Neuronal stem cell (in vitro differentiated cells): ENCODE measurements around the gene C16orf78.

ENCODE experiments used
- DNase-seq: peaks from one replicate; pipeline ENCODE4 v3.0.0-alpha.2; 2013; ENCODE audit warnings: low spot score
- H2AFZ ChIP-seq: one replicate; pipeline ENCODE4 v1.6.1; 2013; ENCODE audit warnings: mild to moderate bottlenecking, low read length, inconsistent platforms
- H2AK5ac ChIP-seq: 2 replicates; pipeline ENCODE4 v1.6.1; 2013; ENCODE audit warnings: low read depth, mild to moderate bottlenecking, inconsistent platforms, low read length, moderate library complexity, mixed read lengths
- H2BK120ac ChIP-seq: 2 replicates; pipeline ENCODE4 v1.6.1; 2013; ENCODE audit warnings: low read depth, mild to moderate bottlenecking, inconsistent platforms, low read length, moderate library complexity, mixed read lengths
- H2BK12ac ChIP-seq: one replicate; pipeline ENCODE4 v1.6.1; 2013; ENCODE audit warnings: low read length, inconsistent platforms
- H2BK15ac ChIP-seq: 2 replicates; pipeline ENCODE4 v1.6.1; 2013; ENCODE audit warnings: mild to moderate bottlenecking, low read length, inconsistent platforms, mixed read lengths
- H2BK5ac ChIP-seq: one replicate; pipeline ENCODE4 v1.6.1; 2013; ENCODE audit warnings: inconsistent platforms, mild to moderate bottlenecking, low read length, moderate library complexity
- H3K14ac ChIP-seq: one replicate; pipeline ENCODE4 v1.6.1; 2013; ENCODE audit warnings: low read length, inconsistent platforms
- H3K18ac ChIP-seq: 2 replicates; pipeline ENCODE4 v1.6.1; 2013; ENCODE audit warnings: low read length, inconsistent platforms
- H3K23ac ChIP-seq: 2 replicates; pipeline ENCODE4 v1.6.1; 2013; ENCODE audit warnings: low read depth, mild to moderate bottlenecking, mixed read lengths, low read length, inconsistent platforms; ENCODE audit not compliant: poor library complexity
- H3K27ac ChIP-seq: replicated peaks from 3 replicates; pipeline ENCODE4 v1.5.1; 2013; ENCODE audit warnings: low read length, inconsistent platforms
- H3K27me3 ChIP-seq, 3 experiments: 2 replicates each; pipeline ENCODE4 v1.6.1; 2013; ENCODE audit warnings: low read length in 3 of 3, mild to moderate bottlenecking in 2 of 3, inconsistent platforms in 1 of 3, low read depth in 1 of 3, mixed read lengths in 1 of 3, moderate library complexity in 1 of 3; ENCODE audit not compliant: control insufficient read depth in 3 of 3, insufficient read depth in 3 of 3
- H3K36me3 ChIP-seq, 2 donors: replicated peaks in 1 of 2; 2 replicates each; pipeline ENCODE4 v1.6.1; 2013; ENCODE audit warnings: low read length in 2 of 2; ENCODE audit not compliant: control insufficient read depth in 2 of 2, insufficient read depth in 2 of 2
- H3K4ac ChIP-seq: 2 replicates; pipeline ENCODE4 v1.6.1; 2013; ENCODE audit warnings: inconsistent platforms, mild to moderate bottlenecking, low read length, moderate library complexity
- H3K4me1 ChIP-seq, 2 donors: 1 replicate in 1 of 2; 2 replicates in 1 of 2; pipeline ENCODE4 v1.6.1; 2013; ENCODE audit warnings: low read length in 2 of 2, low read depth in 1 of 2; ENCODE audit not compliant: control insufficient read depth in 2 of 2, insufficient read depth in 1 of 2
- H3K4me2 ChIP-seq: one replicate; pipeline ENCODE4 v1.6.1; 2013; ENCODE audit warnings: mild to moderate bottlenecking, low read length, inconsistent platforms; ENCODE audit not compliant: insufficient read depth, poor library complexity, severe bottlenecking
- H3K4me3 ChIP-seq, 2 donors: 2 replicates each; pipeline ENCODE4 v1.5.1; 2013; ENCODE audit warnings: low read length in 2 of 2, mild to moderate bottlenecking in 2 of 2, inconsistent platforms in 1 of 2, moderate library complexity in 1 of 2
- H3K79me1 ChIP-seq: one replicate; pipeline ENCODE4 v1.6.1; 2013; ENCODE audit warnings: low read depth, mild to moderate bottlenecking, inconsistent platforms, low read length, moderate library complexity
- H3K9ac ChIP-seq: one replicate; pipeline ENCODE4 v1.6.1; 2013; ENCODE audit warnings: mild to moderate bottlenecking, low read depth, low read length, inconsistent platforms; ENCODE audit not compliant: poor library complexity
- H3K9me3 ChIP-seq, 2 donors: replicated peaks in 1 of 2; 2 replicates each; pipeline versions ENCODE3 to v1.6.1; 2013; ENCODE audit warnings: low read length in 2 of 2, mild to moderate bottlenecking in 2 of 2, inconsistent platforms in 1 of 2, low read depth in 1 of 2, mixed read lengths in 1 of 2, moderate library complexity in 1 of 2; ENCODE audit not compliant: control insufficient read depth in 2 of 2, insufficient read depth in 1 of 2
- H4K8ac ChIP-seq: one replicate; pipeline ENCODE4 v1.6.1; 2013; ENCODE audit warnings: low read depth, mild to moderate bottlenecking, inconsistent platforms, low read length, moderate library complexity
- H4K91ac ChIP-seq: one replicate; pipeline ENCODE4 v1.6.1; 2013; ENCODE audit warnings: low read length, low read depth, mild to moderate bottlenecking, inconsistent platforms; ENCODE audit not compliant: poor library complexity
- WGBS, 2 donors: extraction: QIAGEN DNeasy Blood & Tissue Kit; methylation state at CpG; one replicate each; pipeline ENCODE4 v1.1.7; 2013; ENCODE audit warnings: missing lambda C conversion rate in 2 of 2, mixed read lengths in 1 of 2; ENCODE audit not compliant: insufficient read length in 2 of 2, insufficient replicate concordance in 1 of 2; ENCODE audit errors: extremely low coverage in 2 of 2; 5-methylcytosine and 5-hydroxymethylcytosine counted together

The C16orf78 gene

GRCh38 chr16:49349446-49350168, 24.0 kb upstream of the C16orf78 start:
- no peak overlapping the region for H2BK15ac ChIP-seq
- no CpG with 5 or more reads among the region's 20 CpGs for WGBS, 2 donors
- H4K91ac ChIP-seq, result no peak overlapping the region
- H3K36me3 ChIP-seq, result no peaks in the 10 kb centered on the region
- H3K9ac ChIP-seq, result peak overlapping the region; percentile 21
- no peak overlapping the region for H2AK5ac ChIP-seq
- H2BK120ac ChIP-seq, result no peak overlapping the region
- no peak for DNase-seq
- H3K79me1 ChIP-seq, result peaks cover 2% of the 10 kb centered on the region
- no peak overlapping the region for H3K27ac ChIP-seq
- H2BK5ac ChIP-seq, result no peak overlapping the region
- H3K4me3 ChIP-seq, result no peak overlapping the region
- H3K27me3 ChIP-seq, result peaks cover 0 to 8% (median 2%) of the 10 kb centered on the region in 3 experiments
- no peak overlapping the region for H3K18ac ChIP-seq
- no peak overlapping the region for H3K14ac ChIP-seq
- H3K4ac ChIP-seq, result no peak overlapping the region
- H2BK12ac ChIP-seq, result no peak overlapping the region
- H3K4me1 ChIP-seq, result no peaks in the 10 kb centered on the region
- no peak overlapping the region for H2AFZ ChIP-seq
- no peak overlapping the region for H4K8ac ChIP-seq
- no peak overlapping the region for H3K23ac ChIP-seq
- no peak overlapping the region for H3K4me2 ChIP-seq
- H3K9me3 ChIP-seq, result no peaks in the 10 kb centered on the region

DNA sequence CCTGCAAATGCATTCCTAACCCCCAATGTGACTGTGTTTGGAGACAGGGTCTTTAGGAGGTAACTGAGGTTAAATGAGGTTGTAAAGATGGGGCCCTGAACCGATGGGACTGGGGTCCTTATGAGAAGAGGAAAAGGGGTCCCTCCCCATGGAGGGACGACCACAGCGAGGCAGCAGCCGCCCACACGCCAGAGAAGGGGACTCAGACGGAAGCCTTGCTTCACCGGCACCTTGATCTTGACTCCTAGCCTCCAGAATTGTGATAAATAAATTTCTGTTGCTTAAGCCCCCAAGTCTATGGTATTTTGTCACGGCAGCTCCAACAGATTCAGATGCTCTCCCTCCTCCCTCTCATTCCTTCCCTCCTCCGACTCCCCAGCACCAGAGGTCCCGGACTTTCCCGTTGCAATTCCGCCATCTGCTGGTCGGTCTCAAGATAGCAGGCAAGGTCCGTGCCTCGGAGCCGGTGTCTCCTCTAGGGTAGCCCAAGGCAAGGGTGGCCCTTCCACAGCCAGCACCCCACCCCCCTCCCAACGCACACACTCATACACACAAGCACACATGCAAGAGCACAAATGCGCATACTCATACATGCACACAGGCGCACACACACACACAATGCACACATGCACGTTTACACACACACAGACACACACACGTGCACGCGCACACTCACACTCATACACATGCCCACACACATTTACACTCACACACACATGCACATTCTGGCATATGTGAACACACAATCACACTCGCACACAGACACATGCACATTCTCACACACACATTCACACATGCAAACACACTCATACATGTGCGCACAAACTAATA, 23.1 kb upstream of the C16orf78 start:
- Histone ChIP-seq H3K9ac (no peak overlapping the region), H2AK5ac (no peak overlapping the region)
- 100% methylated on average over 1 of the region's 25 CpGs; no CpG with 5 or more reads in 1 of the 2 donors for WGBS, 2 donors

DNA sequence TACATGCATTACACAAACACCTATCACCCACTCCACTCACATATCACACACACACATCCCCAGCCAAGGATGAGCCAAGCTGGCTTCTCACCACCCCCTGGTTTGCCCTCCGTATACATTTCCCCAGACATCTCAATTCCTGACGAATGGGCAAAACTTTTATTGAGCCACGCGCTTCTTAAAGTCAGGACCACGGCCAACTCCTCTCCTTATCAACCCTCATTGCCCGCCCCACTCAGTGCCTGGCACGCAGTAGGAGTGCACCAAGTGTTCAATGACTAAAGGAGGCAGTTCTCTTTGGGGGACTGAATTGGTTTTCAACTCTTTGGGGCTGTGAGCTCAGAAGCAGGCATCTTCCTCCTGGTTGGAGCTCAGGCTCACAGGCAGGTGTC, 22.5 kb upstream of the C16orf78 start:
- Histone ChIP-seq H4K8ac (no peak overlapping the region), H2AFZ (no peak overlapping the region), H3K4me2 (no peak overlapping the region), H2BK120ac (no peak overlapping the region), H4K91ac (no peak overlapping the region), H2AK5ac (no peak overlapping the region), H3K36me3 (no peaks in the 10 kb centered on the region), H3K23ac (no peak overlapping the region), H3K14ac (no peak overlapping the region), H3K4me3 (no peak overlapping the region), H2BK12ac (no peak overlapping the region), H3K9me3 (no peaks in the 10 kb centered on the region), H3K79me1 (peaks cover 2% of the 10 kb centered on the region), H3K9ac (no peak overlapping the region), H3K27me3 (peaks cover 0 to 8% (median 7%) of the 10 kb centered on the region in 3 experiments), H2BK5ac (no peak overlapping the region), H2BK15ac (no peak overlapping the region), H3K4ac (no peak overlapping the region), H3K4me1 (no peaks in the 10 kb centered on the region), H3K18ac (no peak overlapping the region), H3K27ac (no peak overlapping the region)
- DNase-seq, result no peak
- WGBS, 2 donors, result no CpG with 5 or more reads among the region's 7 CpGs

More for the DNA sequence above, 23.1 kb upstream of the C16orf78 start:
- H3K36me3 ChIP-seq, result no peaks in the 10 kb centered on the region
- H2BK15ac ChIP-seq, result no peak overlapping the region
- H3K4ac ChIP-seq, result no peak overlapping the region
- no peak overlapping the region for H2AFZ ChIP-seq
- H2BK5ac ChIP-seq, result no peak overlapping the region
- no peak overlapping the region for H3K14ac ChIP-seq
- H4K8ac ChIP-seq, result peak overlapping the region; percentile 44
- H3K4me1 ChIP-seq, result no peaks in the 10 kb centered on the region
- no peaks in the 10 kb centered on the region for H3K9me3 ChIP-seq
- no peak overlapping the region for H2BK12ac ChIP-seq
- no peak overlapping the region for H3K23ac ChIP-seq
- no peak overlapping the region for H3K18ac ChIP-seq
- no peak overlapping the region for H4K91ac ChIP-seq
- no peak overlapping the region for H3K27ac ChIP-seq
- peak overlapping the region in 1 of 2 donors; percentile 9 for H3K4me3 ChIP-seq
- peaks cover 0 to 8% (median 7%) of the 10 kb centered on the region in 3 experiments for H3K27me3 ChIP-seq
- peak; percentile 62 for DNase-seq
- no peak overlapping the region for H2BK120ac ChIP-seq
- no peak overlapping the region for H3K4me2 ChIP-seq
- H3K79me1 ChIP-seq, result peaks cover 2% of the 10 kb centered on the region

- Histone ChIP-seq H3K4me2 (no peak overlapping the region), H2BK120ac (no peak overlapping the region)
- WGBS, 2 donors, result no CpG with 5 or more reads among the region's 4 CpGs
Observed at GRCh38 chr16:49352892-49353291, 20.7 kb upstream of the C16orf78 start.

More at GRCh38 chr16:49352892-49353291, 20.7 kb upstream of the C16orf78 start:
- H3K9me3 ChIP-seq, result no peaks in the 10 kb centered on the region
- no peak overlapping the region for H3K14ac ChIP-seq
- no peak overlapping the region for H2AFZ ChIP-seq
- peaks cover 0 to 14% (median 6%) of the 10 kb centered on the region in 3 experiments for H3K27me3 ChIP-seq
- DNase-seq, result no peak
- H2BK15ac ChIP-seq, result no peak overlapping the region
- H3K4me1 ChIP-seq, result no peaks in the 10 kb centered on the region
- no peak overlapping the region for H3K23ac ChIP-seq
- no peak overlapping the region for H3K27ac ChIP-seq
- no peak overlapping the region for H3K9ac ChIP-seq
- H3K4ac ChIP-seq, result no peak overlapping the region
- no peak overlapping the region for H4K8ac ChIP-seq
- no peak overlapping the region for H4K91ac ChIP-seq
- H3K18ac ChIP-seq, result no peak overlapping the region
- no peaks in the 10 kb centered on the region for H3K36me3 ChIP-seq
- H2BK12ac ChIP-seq, result no peak overlapping the region
- H3K4me3 ChIP-seq, result no peak overlapping the region
- no peak overlapping the region for H2AK5ac ChIP-seq
- peaks cover 2% of the 10 kb centered on the region for H3K79me1 ChIP-seq
- no peak overlapping the region for H2BK5ac ChIP-seq
